Fibroblast of skin of left quadriceps (primary cell): ENCODE data around the gene FLACC1.
"Not testable (repeated sequence)": the region's sequence is repeated elsewhere in the genome, so short reads cannot be mapped to it uniquely, and the experiment has no call there.

ENCODE experiments used
- DNase-seq, 2 experiments: peaks; one replicate each; pipeline ENCODE4 v3.0.0-alpha.2; 2013; ENCODE audit warnings: low read depth in 2 of 2

Gene FLACC1

DNA sequence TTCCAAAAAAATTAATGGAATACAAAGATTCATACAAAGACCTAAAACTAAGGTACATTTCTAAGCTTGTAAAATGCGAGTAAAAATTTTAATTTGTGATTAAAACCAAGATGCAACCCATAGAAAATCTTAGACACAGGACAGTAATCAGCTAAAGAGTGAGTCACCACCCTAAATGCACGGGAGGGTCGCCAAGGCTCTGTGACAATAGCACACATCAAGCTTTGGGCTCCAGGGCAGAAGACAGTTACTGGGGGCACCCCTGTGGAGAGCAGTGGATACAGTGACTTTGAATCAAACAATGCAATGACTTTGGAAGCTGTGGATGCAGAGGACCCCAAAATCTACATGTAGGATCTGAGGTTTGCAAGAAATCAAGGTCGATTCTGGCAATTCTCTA, 7.5 kb downstream of the FLACC1 start:
- no peak for DNase-seq

DNA sequence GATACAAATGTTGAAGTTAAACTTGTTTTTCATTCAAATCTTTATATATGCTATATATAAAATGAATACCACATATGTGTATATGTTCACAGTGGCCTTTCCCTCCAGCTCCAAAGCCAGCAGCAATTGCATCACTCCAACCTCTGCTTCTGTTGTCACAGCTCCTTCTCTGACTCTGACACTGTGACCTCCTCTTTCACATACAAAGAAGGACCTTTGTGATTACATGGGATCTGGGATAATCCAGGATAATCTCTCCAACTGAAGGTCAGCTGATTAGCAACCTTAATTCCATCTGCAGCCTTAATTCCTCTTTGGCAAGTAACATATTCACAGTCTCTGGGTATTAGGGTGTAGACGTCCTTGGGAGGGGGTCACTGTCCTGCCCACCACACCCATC, 8.4 kb downstream of the FLACC1 start:
- DNase-seq, result no peak

DNA sequence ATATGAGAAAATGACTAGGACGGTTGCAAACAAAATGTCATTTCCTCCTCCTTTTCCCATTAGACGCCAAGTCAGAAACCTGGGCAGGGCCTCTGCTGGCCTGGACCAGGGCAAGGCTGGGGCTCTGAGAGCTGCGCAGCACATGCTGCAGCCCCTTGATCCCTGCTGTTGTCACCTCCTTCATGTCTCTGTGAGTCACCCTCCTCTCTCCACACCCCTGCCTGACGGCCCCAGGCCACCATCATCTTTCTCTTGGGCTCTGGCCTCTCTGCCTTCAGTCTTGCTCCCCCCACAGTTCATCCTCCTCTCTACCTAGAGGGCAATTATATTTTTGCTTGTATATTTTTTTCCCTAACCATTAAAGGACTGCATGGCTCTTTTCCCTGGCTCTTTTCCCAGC, 10.0 kb downstream of the FLACC1 start:
- no peak for DNase-seq

DNA sequence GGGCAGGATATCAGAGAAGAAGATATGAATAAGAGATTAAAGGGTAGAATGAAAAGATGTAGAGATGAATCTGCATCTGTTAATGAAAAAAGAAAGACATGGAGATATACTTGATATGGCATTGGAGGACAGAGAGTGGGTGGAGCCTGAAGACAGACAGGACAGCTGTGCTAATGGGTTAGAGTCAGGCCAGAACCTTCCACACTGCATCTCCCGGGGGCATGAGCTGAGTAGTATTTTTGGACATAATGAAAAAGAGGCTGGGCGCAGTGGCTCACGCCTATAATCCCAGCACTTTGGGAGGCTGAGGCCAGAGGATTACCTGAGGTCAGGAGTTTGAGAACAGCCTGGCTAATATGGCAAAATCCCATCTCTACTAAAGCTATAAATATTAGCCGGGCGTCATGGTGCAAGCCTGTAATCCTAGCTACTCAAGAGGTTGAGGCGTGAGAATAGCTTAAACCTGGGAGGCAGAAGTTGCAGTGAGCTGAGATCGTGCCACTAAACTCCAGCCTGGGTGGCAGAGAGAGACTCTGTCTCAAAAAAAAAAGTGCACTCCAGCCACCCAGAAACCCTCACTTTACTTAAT, 11.4 kb downstream of the FLACC1 start:
- no peak for DNase-seq

DNA sequence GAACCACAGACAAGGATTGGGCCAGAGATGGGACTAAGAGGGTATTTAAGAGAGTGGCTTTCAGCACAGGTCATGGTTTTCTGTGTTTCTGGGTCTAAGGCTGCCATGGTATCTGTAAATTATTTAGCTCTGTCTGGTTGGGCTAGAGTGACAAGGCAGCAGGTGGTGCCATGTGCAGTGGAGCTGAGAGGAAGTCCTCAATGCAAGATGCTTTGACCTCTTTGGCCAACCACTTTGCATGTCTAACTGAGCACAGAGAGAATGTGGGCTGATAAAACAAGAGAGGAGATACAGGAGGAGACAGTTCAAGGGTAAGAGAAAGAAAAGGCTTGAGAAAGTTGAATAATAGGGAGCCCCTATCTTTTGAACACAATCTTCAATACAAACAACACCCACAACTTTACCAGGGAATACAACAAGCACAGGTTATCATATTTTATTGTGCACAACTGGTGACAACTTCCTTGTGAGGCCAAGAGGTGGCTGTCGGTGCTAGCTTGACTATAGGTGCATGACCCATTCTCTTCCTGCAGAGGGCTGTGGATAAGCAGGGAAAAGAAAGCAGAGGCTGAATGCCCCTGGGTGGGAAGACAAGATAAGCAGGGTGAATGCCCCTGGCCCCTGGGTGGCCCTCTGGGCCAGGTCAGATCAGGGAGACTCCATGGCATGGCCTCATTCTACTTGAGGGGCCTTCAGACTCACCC, 12.3 kb downstream of the FLACC1 start:
- no peak for DNase-seq

DNA sequence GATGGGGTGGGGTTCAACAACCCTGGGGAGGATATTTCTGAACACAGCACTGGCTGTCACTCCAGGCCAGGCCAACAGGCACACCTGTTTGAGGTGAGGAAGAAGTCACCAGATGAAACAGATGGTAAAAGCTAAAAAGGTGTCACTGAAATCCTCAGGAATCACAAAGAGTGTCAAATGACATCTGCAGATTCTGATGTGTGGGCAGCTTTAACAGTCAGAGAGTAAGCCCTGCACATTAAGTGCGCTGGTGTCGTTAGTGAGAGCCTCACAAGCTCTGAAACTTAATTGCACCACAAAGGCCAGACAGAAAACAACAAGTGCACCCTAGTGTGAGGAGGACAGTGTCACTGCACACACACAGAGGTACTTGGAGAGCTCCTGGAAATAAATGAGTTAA, 13.6 kb downstream of the FLACC1 start:
- no peak for DNase-seq

DNA sequence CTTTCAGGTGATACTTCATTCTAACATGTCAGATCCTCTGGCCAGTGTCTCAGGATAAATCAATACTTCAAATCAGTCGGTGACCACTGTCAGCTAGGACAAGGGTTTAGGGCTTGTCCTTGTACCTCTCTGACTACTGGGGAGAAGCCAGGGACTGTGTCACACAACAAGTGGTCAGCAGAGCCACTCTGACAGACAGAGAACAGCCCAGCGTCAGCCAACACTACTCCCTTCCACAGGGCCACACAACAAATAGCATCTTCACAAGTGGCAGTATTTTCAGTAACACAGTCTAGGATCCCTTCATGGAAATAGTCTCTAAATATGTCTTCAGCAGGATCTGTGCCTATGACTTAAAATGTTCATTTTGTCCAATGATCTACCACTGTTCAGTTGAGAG, 14.2 kb downstream of the FLACC1 start:
- DNase-seq, result no peak

DNA sequence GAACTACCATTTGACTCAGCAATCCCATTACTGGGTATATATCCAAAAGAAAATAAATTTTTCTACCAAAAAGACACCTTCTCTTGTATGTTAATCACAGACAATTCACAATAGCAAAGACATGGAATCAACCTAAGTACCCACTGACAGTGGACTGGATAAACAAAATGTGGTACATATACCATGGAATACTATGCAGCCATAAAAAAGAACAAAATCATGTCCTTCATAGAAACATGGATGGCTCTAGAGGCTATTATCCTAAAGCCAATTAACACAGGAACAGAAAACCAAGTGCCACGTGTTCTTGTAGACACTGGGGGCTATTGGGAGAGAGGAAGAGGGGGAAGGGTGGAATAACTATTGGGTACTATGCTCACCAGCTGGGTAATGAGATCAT, 27.7 kb downstream of the FLACC1 start:
- DNase-seq, result no peak

DNA sequence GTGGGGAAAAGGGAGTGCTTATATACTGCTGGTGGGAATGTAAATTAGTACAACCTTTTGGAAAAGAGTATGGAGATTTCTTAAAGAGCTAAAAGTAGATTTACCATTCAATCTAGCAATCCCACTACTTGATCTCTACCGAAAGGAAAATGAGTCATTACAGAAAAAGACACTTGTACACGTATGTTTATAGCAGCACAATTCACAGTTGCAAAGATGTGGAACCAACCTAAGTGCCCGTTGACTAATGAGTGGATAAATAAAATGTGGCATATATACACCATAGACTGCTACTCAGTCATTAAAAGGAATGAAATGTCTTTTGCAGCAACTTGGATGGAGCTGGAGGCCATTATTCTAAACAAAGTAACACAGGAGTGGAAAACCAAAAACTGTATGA, 29.5 kb downstream of the FLACC1 start:
- DNase-seq, result no peak

DNA sequence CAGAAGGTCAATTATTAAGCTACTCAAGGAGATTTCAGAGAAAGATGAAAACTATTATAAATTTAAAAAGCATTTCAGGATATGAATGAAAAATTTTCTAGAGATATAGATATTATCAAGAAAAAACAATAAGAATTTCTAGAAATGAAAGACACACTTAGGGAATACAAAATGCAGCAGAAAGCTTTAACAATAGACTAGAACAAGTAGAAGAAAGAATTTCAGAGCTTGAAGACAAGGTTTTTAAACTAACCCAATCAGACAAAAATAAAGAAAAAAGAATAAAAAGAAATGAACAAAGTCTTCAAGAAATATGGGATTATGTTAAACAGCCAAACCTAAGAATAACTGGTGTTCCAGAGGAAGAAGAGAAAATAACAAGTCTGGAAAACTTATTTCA, 34.4 kb downstream of the FLACC1 start:
- no peak for DNase-seq

DNA sequence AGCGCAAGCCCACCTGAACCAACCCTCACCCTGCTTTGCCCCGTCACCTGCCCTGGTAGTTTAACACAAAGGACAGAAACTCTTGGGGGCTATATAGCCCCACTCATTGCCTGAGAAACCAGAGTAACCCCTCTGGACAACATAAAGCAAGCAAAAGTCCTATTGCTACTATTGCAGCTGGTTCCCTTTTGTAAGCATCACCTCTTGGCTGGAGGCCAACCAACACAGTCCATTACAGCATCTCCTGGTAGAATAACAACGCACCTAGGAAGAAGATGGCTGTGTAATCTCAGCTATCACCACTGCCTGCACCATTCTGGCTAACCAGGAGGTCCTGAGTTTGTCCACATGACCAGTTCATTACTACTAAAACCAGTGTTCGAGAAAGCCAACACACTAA, 36.4 kb downstream of the FLACC1 start:
- no peak for DNase-seq

DNA sequence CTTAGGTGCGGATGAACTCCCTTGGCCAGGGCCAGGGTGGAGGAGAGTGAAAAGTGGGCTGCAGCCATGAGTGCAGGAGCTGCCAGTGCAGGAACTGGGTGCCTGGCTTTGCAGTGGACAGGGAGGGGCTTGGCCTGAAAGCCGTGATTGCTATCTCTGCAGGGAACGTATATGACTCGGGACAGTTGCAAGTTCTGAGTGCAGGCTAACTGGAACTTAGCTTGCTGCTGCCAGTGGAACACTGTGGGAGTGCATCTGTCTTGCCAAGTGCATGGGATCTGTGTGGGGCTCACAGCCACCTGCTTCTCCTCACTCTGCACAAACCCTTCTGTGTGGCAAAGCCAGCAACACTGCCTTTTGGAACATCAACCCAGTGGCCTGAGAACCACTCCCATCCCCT, 36.9 kb downstream of the FLACC1 start:
- no peak for DNase-seq

DNA sequence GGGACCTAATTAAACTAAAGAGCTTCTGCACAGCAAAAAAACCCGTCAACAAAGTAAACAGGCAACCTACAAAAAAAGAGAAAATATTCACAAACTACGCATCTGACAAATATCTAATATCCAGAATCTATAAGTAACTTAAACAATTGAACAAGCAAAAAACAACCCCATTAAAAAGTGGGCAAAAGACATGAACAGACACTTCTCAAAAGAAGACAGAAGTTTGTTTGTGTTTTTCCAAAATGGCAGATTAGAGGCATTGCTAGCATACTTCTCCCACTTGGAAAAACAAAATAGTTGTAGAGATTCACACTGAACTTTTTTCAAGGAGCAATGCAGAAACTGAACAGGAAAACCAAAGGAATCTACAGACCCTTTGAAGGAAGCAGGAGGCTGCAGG, 37.6 kb downstream of the FLACC1 start:
- no peak for DNase-seq

DNA sequence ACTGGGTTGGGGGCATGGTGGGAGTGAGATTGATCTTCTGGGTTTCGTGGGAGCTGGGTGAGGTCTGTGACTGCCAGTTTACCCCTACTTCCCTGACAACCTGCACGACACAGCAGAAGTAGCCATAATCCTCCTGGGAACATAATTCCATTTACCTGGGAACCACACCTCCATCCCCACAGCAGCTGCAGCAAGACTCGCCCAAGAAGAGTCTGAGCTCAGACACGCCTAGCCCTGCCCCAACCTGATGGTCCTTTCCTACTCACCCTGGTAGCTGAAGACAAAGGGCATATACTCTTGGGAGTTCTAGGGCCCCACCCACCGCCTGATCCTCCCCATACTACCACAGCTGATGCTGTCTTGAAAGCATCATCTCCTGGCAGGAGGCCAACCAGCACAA, 43.8 kb downstream of the FLACC1 start:
- no peak for DNase-seq

DNA sequence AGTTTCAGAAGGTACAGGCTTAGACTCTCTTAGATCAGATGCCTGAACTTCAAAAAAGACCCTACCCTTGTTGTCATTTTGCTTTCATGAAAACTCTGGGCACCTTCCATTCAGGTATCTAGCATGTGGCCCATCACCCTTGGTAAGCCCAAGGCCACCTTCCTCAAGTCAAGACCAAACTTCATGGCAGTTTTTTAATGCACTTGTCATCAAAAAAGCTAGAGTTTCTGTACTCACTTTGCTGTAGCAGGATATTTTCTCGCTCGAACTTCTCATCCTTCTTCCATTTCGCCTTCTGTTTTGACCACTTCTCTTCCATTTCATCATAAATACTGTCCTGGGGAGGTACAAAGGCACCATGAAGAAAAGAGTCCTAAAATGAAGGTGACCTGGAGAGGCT, 48.2 kb downstream of the FLACC1 start:
- DNase-seq, result no peak

DNA sequence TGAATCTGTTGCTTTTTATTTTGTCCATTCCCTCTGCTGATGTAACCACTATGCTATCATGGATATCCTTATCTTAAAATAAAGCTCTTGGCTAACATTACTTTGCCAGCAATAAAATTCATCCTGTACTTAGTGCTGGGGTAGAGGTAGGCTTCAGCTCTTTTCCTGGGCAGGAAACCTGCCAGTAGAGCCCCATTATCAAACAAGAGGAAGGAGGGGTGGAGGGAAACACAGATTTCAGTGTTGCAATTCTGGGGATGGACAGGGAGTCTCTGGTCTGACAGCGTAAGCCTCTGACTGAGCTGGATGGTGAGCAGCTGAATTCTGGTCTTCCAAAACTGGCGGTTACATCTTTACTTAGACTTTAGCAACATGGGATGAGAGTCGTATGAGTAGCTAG, 49.3 kb downstream of the FLACC1 start:
- DNase-seq, result no peak

DNA sequence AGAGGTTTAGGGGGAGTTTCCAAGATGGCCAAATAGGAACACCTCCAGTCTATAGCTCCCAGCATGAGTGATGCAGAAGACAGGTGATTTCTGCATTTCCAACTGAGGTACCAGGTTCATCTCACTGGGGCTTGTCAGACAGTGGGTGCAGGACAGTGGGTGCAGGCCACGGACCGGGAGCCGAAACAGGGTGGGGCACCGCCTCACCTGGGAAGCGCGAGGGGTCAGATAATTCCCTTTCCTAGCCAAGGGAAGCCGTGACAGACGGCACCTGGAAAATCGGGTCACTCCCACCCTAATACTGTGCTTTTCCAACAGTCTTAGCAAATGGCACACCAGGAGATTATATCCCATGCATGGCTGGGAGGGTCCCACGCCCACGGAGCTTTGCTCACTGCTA, 57.2 kb downstream of the FLACC1 start:
- not testable (repeated sequence) for DNase-seq

DNA sequence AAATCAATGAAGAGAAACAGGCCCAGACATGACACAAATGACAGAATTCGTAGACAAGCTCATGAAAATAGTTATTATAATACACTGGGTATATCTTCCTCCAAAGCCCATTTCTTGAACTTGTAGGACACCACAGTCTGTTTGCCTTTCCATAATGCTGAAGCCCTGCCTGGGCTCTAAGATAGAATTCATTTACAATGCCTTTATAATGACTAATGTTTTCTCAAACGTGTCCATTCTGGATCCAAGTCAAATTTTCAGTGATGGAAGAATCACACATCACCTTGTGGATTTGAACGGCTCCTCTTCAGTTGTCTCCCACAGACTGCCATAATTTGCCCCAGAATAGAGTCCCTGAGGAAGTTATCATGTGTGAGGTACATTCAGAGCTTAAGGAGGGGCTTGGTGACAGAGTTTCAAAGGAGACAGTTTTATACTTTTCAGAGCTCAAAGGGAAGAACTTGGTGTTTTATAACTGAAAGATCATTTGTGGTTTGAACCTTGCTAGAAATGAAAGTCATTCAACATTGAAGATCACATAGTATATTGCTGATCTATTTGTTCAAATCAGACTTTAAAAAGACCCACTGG, 58.6 kb downstream of the FLACC1 start:
- no peak for DNase-seq

DNA sequence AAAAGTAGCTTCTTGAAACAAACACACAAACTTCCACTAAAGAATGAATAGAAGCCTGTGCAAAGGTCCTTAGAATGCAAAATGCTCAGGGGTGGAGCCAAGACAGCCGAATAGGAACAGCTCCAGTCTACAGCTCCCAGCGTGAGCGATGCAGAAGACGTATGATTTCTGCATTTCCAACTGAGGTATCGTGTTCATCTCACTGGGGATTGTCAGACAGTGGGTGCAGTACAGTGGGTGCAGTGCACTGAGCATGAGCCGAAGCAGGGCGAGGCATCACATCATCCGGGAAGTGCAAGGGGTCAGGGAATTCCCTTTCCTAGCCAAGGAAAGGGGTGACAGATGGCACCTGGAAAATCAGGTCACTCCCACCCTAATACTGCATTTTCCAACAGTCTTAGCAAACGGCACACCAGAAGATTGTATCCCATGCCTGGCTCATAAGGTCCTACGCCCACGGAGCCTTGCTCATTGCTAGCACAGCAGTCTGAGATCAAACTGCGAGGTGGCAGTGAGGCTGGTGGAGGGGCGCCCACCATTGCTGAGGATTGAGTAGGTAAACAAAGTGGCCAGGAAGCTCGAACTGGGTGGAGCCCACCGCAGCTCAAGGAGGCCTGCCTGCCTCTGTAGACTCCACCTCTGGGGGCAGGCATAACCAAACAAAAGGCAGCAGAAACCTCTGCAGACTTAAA, 66.5 kb downstream of the FLACC1 start:
- not testable (repeated sequence) for DNase-seq

DNA sequence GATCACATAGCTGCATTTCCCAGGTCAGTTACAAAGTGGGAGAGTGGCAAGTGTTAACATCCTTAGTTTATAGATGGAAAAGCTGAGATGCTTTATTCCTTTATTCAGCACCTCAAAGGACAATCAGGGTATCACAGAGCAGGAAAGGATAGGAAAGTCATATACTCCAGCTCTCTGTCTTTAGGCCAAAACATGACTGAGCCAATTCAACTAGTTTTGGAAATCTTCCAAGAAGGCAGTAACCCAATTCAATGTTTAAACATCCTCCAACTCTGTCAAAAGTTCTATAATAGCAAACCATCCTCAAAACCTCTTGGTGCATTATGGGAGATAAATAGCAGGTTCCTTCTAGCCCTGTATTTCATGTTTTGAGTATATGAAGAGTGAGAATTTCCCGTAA, 71.6 kb downstream of the FLACC1 start:
- DNase-seq, result no peak

DNA sequence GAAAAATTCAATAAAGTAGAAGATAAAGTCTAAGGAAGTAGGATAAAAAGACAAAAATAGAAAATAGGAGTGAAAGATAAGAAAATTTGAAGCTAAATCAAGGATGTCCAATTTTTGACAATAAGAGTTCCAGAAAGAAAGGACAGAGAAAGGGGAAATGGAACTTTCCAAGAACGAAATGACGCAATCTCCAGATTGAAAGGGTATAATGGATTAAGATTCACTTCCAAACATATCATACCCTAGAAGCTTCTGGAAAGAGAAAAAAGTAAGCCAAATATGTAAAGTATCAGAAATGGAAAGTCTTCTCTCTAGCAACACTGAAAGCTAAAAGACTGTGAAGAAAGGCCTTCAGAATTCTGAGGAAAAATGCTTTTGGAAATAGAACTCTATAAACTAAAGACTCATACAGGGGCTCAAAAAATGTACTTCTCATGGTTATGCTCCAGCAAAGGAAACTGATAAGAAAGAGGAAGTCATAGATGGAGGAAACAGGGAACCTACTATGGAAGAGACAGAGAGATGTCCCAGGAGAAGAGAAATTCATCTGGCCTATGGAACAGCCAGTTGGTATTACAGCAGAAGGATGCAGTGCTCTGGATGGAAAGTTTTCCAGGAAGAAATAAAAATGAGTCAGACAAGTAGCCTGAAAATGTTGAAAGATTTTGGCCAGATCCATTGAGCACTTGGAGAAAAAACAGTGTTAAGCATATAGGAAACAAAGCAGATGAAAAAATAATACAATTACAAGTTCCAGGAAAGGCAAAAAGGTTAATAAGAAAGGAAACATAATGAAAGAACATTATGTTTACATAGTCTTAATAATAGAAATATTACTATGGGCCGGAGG, 76.7 kb downstream of the FLACC1 start:
- DNase-seq, result no peak

DNA sequence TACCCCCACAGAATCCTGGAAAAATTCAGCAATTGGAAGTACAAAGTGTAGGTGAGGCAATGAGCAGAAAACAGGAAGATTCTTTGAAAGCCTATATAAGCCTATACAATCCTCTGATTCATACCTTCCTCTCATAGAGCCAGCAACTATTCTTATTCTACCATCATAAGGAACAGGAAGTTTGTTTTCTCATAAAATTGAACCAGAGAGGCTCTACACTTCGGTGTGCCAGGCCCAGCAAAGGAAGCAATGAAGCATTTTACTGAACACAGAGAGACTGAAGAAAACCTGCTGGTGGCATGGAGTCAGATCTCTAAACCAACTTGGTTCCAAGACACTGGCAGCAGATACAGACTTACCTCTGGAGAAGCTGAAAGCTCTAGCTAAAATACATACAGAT, 78.1 kb downstream of the FLACC1 start:
- no peak for DNase-seq
